Transverse colon (tissue), 4 donors: ENCODE results near the gene ERG. TPM values are rescaled to one million over a fixed set of nuclear protein-coding genes. Genes with fewer than 3 reads are reported as not detected.

Experiments
- DNase-seq: peaks from one replicate; pipeline ENCODE4 v3.0.0-alpha.2; 2019
- H3K27ac ChIP-seq, 4 donors: fragments of 200-600 bp; sonication (generic); 2 replicates each; pipeline ENCODE4 v1.5.1; 2016 to 2018; ENCODE audit warnings: inconsistent platforms in 4 of 4
- H3K27me3 ChIP-seq: fragments of 200-600 bp; sonication (generic); 2 replicates; pipeline ENCODE4 v1.5.1; 2017; ENCODE audit warnings: inconsistent platforms
- H3K36me3 ChIP-seq, 4 donors: fragments of 200-600 bp; sonication (generic); 2 replicates each; pipeline ENCODE4 v1.5.1; 2017 to 2019; ENCODE audit warnings: inconsistent platforms in 4 of 4
- H3K4me1 ChIP-seq, 4 donors: fragments of 200-600 bp; sonication (generic); 2 replicates each; pipeline ENCODE4 v1.5.1; 2017 to 2020; ENCODE audit warnings: inconsistent platforms in 4 of 4
- H3K4me3 ChIP-seq, 4 donors: fragments of 200-600 bp; sonication (generic); 1 replicate in 1 of 4; 2 replicates in 3 of 4; pipeline versions ENCODE4 v1.5.1 to v1.6.1; 2017 to 2019; ENCODE audit warnings: inconsistent platforms in 4 of 4
- H3K9me3 ChIP-seq, 2 donors: fragments of 200-600 bp; sonication (generic); 2 replicates each; pipeline ENCODE4 v1.5.1; 2017 to 2019; ENCODE audit warnings: inconsistent platforms in 2 of 2
- EP300 ChIP-seq: sonication (generic); formaldehyde crosslinking; IDR thresholded peaks from one replicate; pipeline ENCODE4 v1.6.1; 2017; ENCODE audit warnings: antibody characterized with exemption, low read depth
- POLR2A ChIP-seq: fragments of 450-650 bp; IDR thresholded peaks from one replicate; pipeline ENCODE4 v1.6.1; 2016; ENCODE audit warnings: antibody characterized with exemption, mild to moderate bottlenecking, moderate library complexity
- POLR2AphosphoS5 ChIP-seq, 3 donors: sonication (generic); formaldehyde crosslinking; IDR thresholded peaks; one replicate each; pipeline ENCODE4 v1.6.1; 2016; ENCODE audit warnings: antibody characterized with exemption in 3 of 3
- WGBS, 2 donors: methylation state at CpG; one replicate each; pipeline ENCODE4 v1.1.5; 2018; ENCODE audit warnings: low coverage in 1 of 2; 5-methylcytosine and 5-hydroxymethylcytosine counted together
- in situ Hi-C, 4 donors: fragments of 200-750 bp; cut with MboI; loops; one replicate each; pipeline versions ENCODE4 v1.15.0 to v1.15.1; 2017; ENCODE audit warnings: low sequenced_read_pairs in 3 of 4, low pct_ligation_motif_present in 1 of 4, low pct_unique_long_range_greater_than_20kb in 1 of 4
- intact Hi-C: fragments of 100-400 bp; cut with DNase I; formaldehyde crosslinking; loops from one replicate; pipeline ENCODE4 v1.15.1; 2023; ENCODE audit warnings: low total_unique reads
- total RNA-seq, 4 donors: library from RNA; depleted of rRNA; stranded (reverse); fragments of >200 nt; gene quantifications; one replicate each; pipeline ENCODE4 v1.1.0, GENCODE V29; 2016
- TF ChIP-seq, protein P1 (sequence below), 5 experiments: fragments of 200-600 bp in 3 of 5; fragments of 450-650 bp in 2 of 5; sonication (generic) in 3 of 5; IDR thresholded peaks; 1 replicate in 2 of 5; 2 replicates in 3 of 5; pipeline ENCODE4 v1.5.1; 2016 to 2017; ENCODE audit warnings: antibody characterized with exemption in 5 of 5, inconsistent platforms in 3 of 5, mild to moderate bottlenecking in 2 of 5, moderate library complexity in 1 of 5

The ERG gene
- total RNA-seq, 4 donors from 2014 or later: 1.5 to 8.6 (median 3.7) TPM

DNA sequence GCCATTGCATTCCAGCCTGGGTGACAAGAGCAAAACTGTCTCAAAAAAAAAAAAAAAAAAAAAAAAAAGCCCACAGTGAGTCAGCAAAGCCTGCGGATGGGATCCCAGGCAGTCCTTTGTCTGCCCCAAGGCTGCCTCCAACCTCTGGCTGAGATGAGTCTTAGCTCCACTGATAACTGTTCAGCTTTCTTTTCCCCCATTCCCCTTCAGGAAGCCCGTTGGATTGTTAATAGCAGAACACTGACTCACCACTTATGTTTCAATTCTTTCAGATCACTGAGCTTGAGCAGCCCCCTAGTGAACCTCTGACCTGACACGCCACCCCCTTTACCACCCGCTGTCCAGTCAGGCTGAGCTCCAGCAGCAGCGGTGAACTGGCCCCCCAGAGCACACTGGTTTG is 57.5 kb downstream of the ERG start:
- Histone ChIP-seq H3K9me3 (no peaks in the 10 kb centered on the region), H3K36me3 (no peaks in the 10 kb centered on the region), H3K4me3 (no peak overlapping the region), H3K27ac (no peak overlapping the region), H3K27me3 (no peaks in the 10 kb centered on the region), H3K4me1 (no peaks in the 10 kb centered on the region)
- WGBS, 2 donors: 82% methylated on average over 5 of the region's 5 CpGs; no CpG with 5 or more reads in 1 of the 2 donors
- in situ Hi-C loops (no loop called here), intact Hi-C loops (no loop called here)
- TF ChIP-seq EP300 (no peak), POLR2A (no peak), POLR2AphosphoS5 (IDR thresholded peaks at IDR 0.05) (no peak)
- TF ChIP-seq, protein P1, sequence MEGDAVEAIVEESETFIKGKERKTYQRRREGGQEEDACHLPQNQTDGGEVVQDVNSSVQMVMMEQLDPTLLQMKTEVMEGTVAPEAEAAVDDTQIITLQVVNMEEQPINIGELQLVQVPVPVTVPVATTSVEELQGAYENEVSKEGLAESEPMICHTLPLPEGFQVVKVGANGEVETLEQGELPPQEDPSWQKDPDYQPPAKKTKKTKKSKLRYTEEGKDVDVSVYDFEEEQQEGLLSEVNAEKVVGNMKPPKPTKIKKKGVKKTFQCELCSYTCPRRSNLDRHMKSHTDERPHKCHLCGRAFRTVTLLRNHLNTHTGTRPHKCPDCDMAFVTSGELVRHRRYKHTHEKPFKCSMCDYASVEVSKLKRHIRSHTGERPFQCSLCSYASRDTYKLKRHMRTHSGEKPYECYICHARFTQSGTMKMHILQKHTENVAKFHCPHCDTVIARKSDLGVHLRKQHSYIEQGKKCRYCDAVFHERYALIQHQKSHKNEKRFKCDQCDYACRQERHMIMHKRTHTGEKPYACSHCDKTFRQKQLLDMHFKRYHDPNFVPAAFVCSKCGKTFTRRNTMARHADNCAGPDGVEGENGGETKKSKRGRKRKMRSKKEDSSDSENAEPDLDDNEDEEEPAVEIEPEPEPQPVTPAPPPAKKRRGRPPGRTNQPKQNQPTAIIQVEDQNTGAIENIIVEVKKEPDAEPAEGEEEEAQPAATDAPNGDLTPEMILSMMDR (IDR thresholded peaks at IDR 0.05): no peak
- no peak for DNase-seq

DNA sequence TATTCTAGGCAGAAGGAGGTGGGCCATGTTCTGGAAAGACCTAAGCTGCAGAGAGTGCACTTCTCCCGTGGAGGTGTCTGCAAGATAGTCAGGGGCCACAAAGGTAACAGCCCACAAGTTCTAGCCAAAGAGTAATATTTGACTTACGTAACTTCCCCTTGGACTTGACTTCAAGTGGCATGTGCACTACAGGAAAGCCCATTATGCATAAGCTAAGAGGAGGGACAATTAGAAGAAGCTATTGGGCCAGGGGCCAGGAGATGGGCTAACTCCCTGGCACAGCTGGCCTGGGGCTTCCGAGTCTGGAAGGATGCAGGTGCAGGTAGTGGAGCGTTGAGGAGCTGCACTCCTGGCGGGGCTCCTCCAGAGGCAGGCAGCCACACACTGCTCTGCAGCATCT is 58.3 kb downstream of the ERG start:
- in situ Hi-C loops: no loop called here
- Histone ChIP-seq H3K27ac (no peak overlapping the region), H3K4me3 (no peak overlapping the region), H3K36me3 (no peaks in the 10 kb centered on the region), H3K9me3 (no peaks in the 10 kb centered on the region), H3K27me3 (no peaks in the 10 kb centered on the region), H3K4me1 (no peaks in the 10 kb centered on the region)
- intact Hi-C loops: no loop called here
- TF ChIP-seq POLR2A: no peak
- TF ChIP-seq, protein P1 (IDR thresholded peaks at IDR 0.05): no peak
- TF ChIP-seq EP300: no peak
- TF ChIP-seq POLR2AphosphoS5 (IDR thresholded peaks at IDR 0.05): no peak
- DNase-seq: no peak
- 79 to 80% methylated on average over 1 to 5 of the region's 5 CpGs for WGBS, 2 donors

DNA sequence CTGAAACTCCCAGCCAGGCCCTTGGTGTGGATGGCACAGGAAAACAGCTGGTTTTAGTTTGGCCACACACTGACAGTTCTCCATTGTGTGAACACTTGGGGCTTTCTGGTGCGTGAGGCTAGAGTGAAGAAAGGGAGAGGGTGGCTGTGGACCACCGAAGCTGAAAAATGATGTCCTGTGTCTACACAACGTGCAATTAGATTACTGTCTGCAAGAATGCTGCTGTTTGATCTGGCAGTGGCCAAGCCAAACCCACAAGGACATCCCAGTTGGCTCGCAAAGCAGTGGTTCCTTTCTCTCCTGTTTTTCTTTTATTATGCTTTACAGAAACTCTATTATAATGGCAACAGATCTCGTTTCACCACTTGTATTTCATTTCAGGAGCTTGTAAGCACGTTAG is 58.9 kb downstream of the ERG start:
- Histone ChIP-seq H3K27me3 (no peaks in the 10 kb centered on the region), H3K9me3 (no peaks in the 10 kb centered on the region), H3K27ac (no peak overlapping the region), H3K4me3 (no peak overlapping the region), H3K4me1 (no peaks in the 10 kb centered on the region), H3K36me3 (no peaks in the 10 kb centered on the region)
- in situ Hi-C loops (no loop called here), intact Hi-C loops (no loop called here)
- TF ChIP-seq POLR2A: no peak
- no peak for TF ChIP-seq EP300
- no peak for DNase-seq
- WGBS, 2 donors: 60 to 69% methylated on average over 1 to 6 of the region's 6 CpGs

DNA sequence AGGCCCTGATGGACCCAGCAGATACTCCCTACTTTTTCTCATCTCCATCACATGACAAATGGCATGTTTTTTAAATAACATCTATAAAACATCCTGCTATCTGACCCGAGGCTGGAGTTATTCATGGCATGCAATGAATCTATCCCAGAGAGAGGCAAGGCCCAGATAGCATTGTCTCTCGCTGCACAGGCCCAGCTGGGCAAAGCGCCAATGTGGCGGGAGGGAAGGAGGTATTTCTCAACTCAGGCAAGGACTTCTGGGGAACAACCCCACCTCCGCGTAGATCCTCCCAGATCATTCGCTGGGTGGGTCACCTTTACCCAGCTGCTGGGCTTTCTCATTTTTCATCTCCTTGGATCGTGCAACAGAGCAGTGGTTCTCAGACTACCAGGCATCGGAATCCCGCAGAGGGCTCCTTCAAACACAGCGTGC is 59.8 kb downstream of the ERG start:
- no peak for DNase-seq

More for the DNA sequence above, 59.8 kb downstream of the ERG start:
- TF ChIP-seq EP300: no peak
- TF ChIP-seq, protein P1 (IDR thresholded peaks at IDR 0.05): no peak
- no peak for TF ChIP-seq POLR2A
- no peak for TF ChIP-seq POLR2AphosphoS5 (IDR thresholded peaks at IDR 0.05)
- Histone ChIP-seq H3K9me3 (no peaks in the 10 kb centered on the region), H3K4me1 (no peaks in the 10 kb centered on the region), H3K4me3 (no peak overlapping the region), H3K27ac (no peak overlapping the region), H3K36me3 (no peaks in the 10 kb centered on the region), H3K27me3 (no peaks in the 10 kb centered on the region)
- in situ Hi-C loops: no loop called here
- 78% methylated on average over 11 of the region's 11 CpGs; no CpG with 5 or more reads in 1 of the 2 donors for WGBS, 2 donors
- intact Hi-C loops: no loop called here
